K562 treated with DMSO at 1 percent for 48 hours (cell line): ENCODE results near the gene SLC7A6. TPM values are rescaled to one million over a fixed set of nuclear protein-coding genes. Genes with fewer than 3 reads are reported as not detected.

Experiments
- total RNA-seq: library from RNA; unstranded; fragments of 300-600 nt; gene quantifications from 2 replicates; pipeline ENCODE4 v1.2.3, GENCODE V29; 2022; ENCODE audit warnings: low replicate concordance; ENCODE audit errors: extremely low read depth

Gene SLC7A6
- total RNA-seq, result not detected in 2 replicates

GRCh38 chr16:68264128-68265077, at the start of gene SLC7A6:
Gene SLC7A6, plus strand, starts transcription at chr16:68264526. Its CDS starts 10,201 bp downstream, at chr16:68274727.

GRCh38 chr16:68235887-68236136, 28.5 kb upstream of the SLC7A6 start, which contains the start of gene ESRP2:
Gene ESRP2, minus strand, starts transcription at chr16:68236127. Its CDS starts 82 bp downstream, at chr16:68236045.

GRCh38 chr16:68244903-68245853, 19.1 kb upstream of the SLC7A6 start, which contains the start of gene PLA2G15:
Gene PLA2G15, plus strand, starts transcription at chr16:68245373. Its CDS starts 54 bp downstream, at chr16:68245427.

GRCh38 chr16:68310774-68311511, 46.6 kb downstream of the SLC7A6 start, which contains the start of the genes PRMT7 and SLC7A6OS:
Gene PRMT7, plus strand, starts transcription at chr16:68311019. Its CDS starts 4,961 bp downstream, at chr16:68315980.
Gene SLC7A6OS, minus strand, starts transcription at chr16:68310946. Its CDS starts 20 bp downstream, at chr16:68310926.

Other genes with a start within 250 kb of the SLC7A6 start
- gene DPEP2NB, start 248.6 kb upstream of the SLC7A6 start, total RNA-seq, result not detected in 2 replicates
- gene DDX28, start 241.3 kb upstream of the SLC7A6 start, total RNA-seq, result not detected in 2 replicates
- not detected in 2 replicates for gene DUS2, start 241.2 kb upstream of the SLC7A6 start, total RNA-seq
- not detected in 2 replicates for gene NFATC3, start 179.2 kb upstream of the SLC7A6 start, total RNA-seq
- not detected in 2 replicates for gene ESRP2, start 28.4 kb upstream of the SLC7A6 start, total RNA-seq
- not detected in 2 replicates for gene PLA2G15, start 19.2 kb upstream of the SLC7A6 start, total RNA-seq
- not detected in 2 replicates for gene SLC7A6OS, start 46.4 kb downstream of the SLC7A6 start, total RNA-seq
- gene PRMT7, start 46.5 kb downstream of the SLC7A6 start, total RNA-seq, result not detected in 2 replicates
- gene SMPD3, start 184.0 kb downstream of the SLC7A6 start, total RNA-seq, result not detected in 2 replicates